A549 (cell line): ENCODE measurements around the gene ETV1. TPM values are rescaled to one million over a fixed set of nuclear protein-coding genes. Genes with fewer than 3 reads are reported as not detected.

Experiments used
- ATAC-seq, 2 experiments: fragments of 200-7000 bp in 1 of 2; fragments of >200 bp in 1 of 2; cut with Nextera tagmentation in 1 of 2; cut with Tn5 transposase in 1 of 2; 3 replicates each; pipeline versions ENCODE4 v1.8.0 to v1.9.1; 2018 to 2020; ENCODE audit warnings: mild to moderate bottlenecking in 1 of 2, moderate library complexity in 1 of 2
- CTCF ChIA-PET: fragments of 300-600 bp; sonication (Branson Sonifier 250); formaldehyde crosslinking; extraction: SDS; loops from one replicate; lab custom pipeline; 2021; ENCODE audit warnings: antibody characterized with exemption, inconsistent platforms; lab: Yijun Ruan, JAX
- POLR2A ChIA-PET: fragments of 350-600 bp; formaldehyde crosslinking; extraction: SDS; loops from one replicate; lab custom pipeline; 2021; ENCODE audit warnings: antibody characterized with exemption, inconsistent platforms; lab: Yijun Ruan, JAX
- DNase-seq, 2 experiments: peaks; one replicate each; pipeline versions ENCODE4 v3.0.0 to v3.0.0-alpha.2; 2011 to 2016; ENCODE audit warnings: low read depth in 1 of 2, low spot score in 1 of 2
- FAIRE-seq: peaks from 2 replicates; lab custom pipeline; 2011; peaks lifted over from hg19 to GRCh38; lab: Jason Lieb, UNC
- H3K27ac ChIP-seq, 2 experiments: fragments of >200 bp; sonication (Bioruptor Twin); formaldehyde crosslinking; 3 replicates each; pipeline ENCODE4 v1.5.1; 2016 to 2017
- H3K4me1 ChIP-seq: fragments of >200 bp; sonication (Bioruptor Twin); formaldehyde crosslinking; 3 replicates; pipeline ENCODE4 v1.6.1; 2016
- H3K4me2 ChIP-seq: fragments of >200 bp; sonication (Bioruptor Twin); formaldehyde crosslinking; 3 replicates; pipeline ENCODE4 v1.6.1; 2016
- H3K4me3 ChIP-seq: fragments of >200 bp; sonication (Bioruptor Twin); formaldehyde crosslinking; 3 replicates; pipeline ENCODE4 v1.5.1; 2016
- H3K9me3 ChIP-seq: fragments of >200 bp; sonication (Bioruptor Twin); formaldehyde crosslinking; 3 replicates; pipeline ENCODE4 v1.6.1; 2016
- CBX2 ChIP-seq: fragments of 200-600 bp; sonication (generic); IDR thresholded peaks from 2 replicates; pipeline ENCODE4 v1.6.1; 2016; ENCODE audit warnings: low read depth, mild to moderate bottlenecking, borderline replicate concordance
- CBX8 ChIP-seq: fragments of 200-600 bp; sonication (generic); IDR thresholded peaks from 2 replicates; pipeline ENCODE4 v1.6.1; 2016
- CHD2 ChIP-seq: fragments of 150-350 bp; IDR thresholded peaks from 2 replicates; pipeline ENCODE4 v1.6.1; 2014; ENCODE audit warnings: low read length; ENCODE audit not compliant: partially characterized antibody
- EHMT2 ChIP-seq: fragments of 200-600 bp; sonication (generic); IDR thresholded peaks from 2 replicates; pipeline ENCODE4 v1.6.1; 2016; ENCODE audit warnings: antibody characterized with exemption, low read depth, mild to moderate bottlenecking, moderate library complexity
- FOSB ChIP-seq: fragments of 250-450 bp; sonication (Bioruptor Pico); IDR thresholded peaks from 2 replicates; pipeline ENCODE4 v1.5.0; 2020; ENCODE audit warnings: mild to moderate bottlenecking, moderate library complexity
- FOSL2 ChIP-seq, 2 experiments: fragments of 450-650 bp in 1 of 2; fragments of >200 bp in 1 of 2; sonication (Bioruptor Twin) in 1 of 2; formaldehyde crosslinking; IDR thresholded peaks; 2 replicates each; pipeline versions ENCODE4 v1.5.0 to v1.6.1; 2016 to 2020; ENCODE audit warnings: mild to moderate bottlenecking in 1 of 2, moderate library complexity in 1 of 2
- HDAC2 ChIP-seq: fragments of 200-600 bp; sonication (generic); IDR thresholded peaks from 2 replicates; pipeline ENCODE4 v1.6.1; 2016
- HOXA7 ChIP-seq: fragments of 250-450 bp; sonication (Bioruptor Pico); IDR thresholded peaks from 2 replicates; pipeline ENCODE4 v1.5.0; 2020; ENCODE audit warnings: mild to moderate bottlenecking, moderate library complexity
- HOXB13 ChIP-seq: fragments of 250-450 bp; sonication (Bioruptor Pico); IDR thresholded peaks from 2 replicates; pipeline ENCODE4 v1.5.0; 2020; ENCODE audit warnings: low read depth, mild to moderate bottlenecking, moderate library complexity
- NR3C1 ChIP-seq: fragments of >200 bp; sonication (Bioruptor Twin); formaldehyde crosslinking; IDR thresholded peaks from 3 replicates; pipeline ENCODE4 v1.6.1; 2017
- PHF8 ChIP-seq: fragments of 200-600 bp; sonication (generic); IDR thresholded peaks from 2 replicates; pipeline ENCODE4 v1.6.1; 2016; ENCODE audit warnings: low read depth, mild to moderate bottlenecking, antibody characterized with exemption, moderate library complexity, borderline replicate concordance
- RAD21 ChIP-seq, 2 experiments: fragments of >200 bp in 1 of 2; sonication (Bioruptor Twin) in 1 of 2; formaldehyde crosslinking in 1 of 2; IDR thresholded peaks in 1 of 2; conservative IDR thresholded peaks in 1 of 2; 2 replicates in 1 of 2; 3 replicates in 1 of 2; pipeline ENCODE4 v1.6.1; 2012 to 2018; ENCODE audit warnings: inconsistent platforms in 1 of 2
- RARB ChIP-seq: fragments of 250-450 bp; sonication (Bioruptor Pico); IDR thresholded peaks from 2 replicates; pipeline ENCODE4 v1.8.0; 2021; ENCODE audit warnings: mild to moderate bottlenecking, moderate library complexity
- RCOR1 ChIP-seq: fragments of 150-350 bp; IDR thresholded peaks from 2 replicates; pipeline ENCODE4 v1.6.1; 2014; ENCODE audit warnings: antibody characterized with exemption, low read length, low read depth
- RFX5 ChIP-seq: fragments of 450-650 bp; IDR thresholded peaks from 2 replicates; pipeline ENCODE4 v1.7.1; 2014; ENCODE audit warnings: antibody characterized with exemption, mild to moderate bottlenecking, moderate library complexity
- RNF2 ChIP-seq: fragments of 200-600 bp; sonication (generic); IDR thresholded peaks from 2 replicates; pipeline ENCODE4 v1.6.1; 2016; ENCODE audit warnings: low read depth, mild to moderate bottlenecking, antibody characterized with exemption, moderate library complexity, borderline replicate concordance
- SREBF2 ChIP-seq: fragments of 450-650 bp; IDR thresholded peaks from 2 replicates; pipeline ENCODE4 v1.6.1; 2014; ENCODE audit warnings: mild to moderate bottlenecking, moderate library complexity
- TP53 ChIP-seq: fragments of 250-450 bp; sonication (Bioruptor Pico); IDR thresholded peaks from 2 replicates; pipeline ENCODE4 v1.5.0; 2021; ENCODE audit warnings: mild to moderate bottlenecking, moderate library complexity
- ZNF302 ChIP-seq: fragments of 250-450 bp; sonication (Bioruptor Pico); IDR thresholded peaks from 2 replicates; pipeline ENCODE4 v1.9.0; 2021; ENCODE audit warnings: inconsistent platforms, mild to moderate bottlenecking, moderate library complexity
- WGBS: methylation state at CpG from one replicate; pipeline ENCODE4 v1.1.6; 2017; ENCODE audit errors: missing lambda C conversion rate; 5-methylcytosine and 5-hydroxymethylcytosine counted together
- polyA plus RNA-seq, 4 experiments: library from polyadenylated mRNA; depleted of rRNA in 3 of 4; stranded (reverse); fragments of >200 nt; fragmentation: RNase III in 1 of 4; extraction: RNeasy Plus Mini Kit Qiagen cat#74134 plus additional on column Dnase treatment in 1 of 4; gene quantifications; 2 replicates in 3 of 4; 3 replicates in 1 of 4; pipeline ENCODE4 v1.2.3, GENCODE V29; 2011 to 2017
- TF ChIP-seq, protein P1 (sequence below): fragments of 450-650 bp; IDR thresholded peaks from 2 replicates; pipeline ENCODE4 v1.6.1; 2014; ENCODE audit warnings: antibody characterized with exemption
- TF ChIP-seq, protein P2 (sequence below): fragments of 150-350 bp; IDR thresholded peaks from 2 replicates; pipeline ENCODE4 v1.6.1; 2014; ENCODE audit warnings: low read depth, mild to moderate bottlenecking, low read length
- TF ChIP-seq, protein P3 (sequence below): IDR thresholded peaks from 2 replicates; pipeline ENCODE4 v1.6.1; 2012; ENCODE audit warnings: low read depth, borderline replicate concordance
- TF ChIP-seq, protein P4 (sequence below): IDR thresholded peaks from 2 replicates; pipeline ENCODE4 v1.6.1; 2012
- TF ChIP-seq, protein P5 (sequence below): fragments of 250-450 bp; sonication (Bioruptor Pico); IDR thresholded peaks from 2 replicates; pipeline ENCODE4 v1.5.0; 2020; ENCODE audit warnings: low read depth, mild to moderate bottlenecking, moderate library complexity
- TF ChIP-seq, protein P6 (sequence below): IDR thresholded peaks from 2 replicates; pipeline ENCODE4 v1.6.1; 2012

Gene ETV1
- polyA plus RNA-seq, 2 of the 4 experiments (the other 2 are of a cell fraction) = 1.3 to 6.2 TPM

DNA sequence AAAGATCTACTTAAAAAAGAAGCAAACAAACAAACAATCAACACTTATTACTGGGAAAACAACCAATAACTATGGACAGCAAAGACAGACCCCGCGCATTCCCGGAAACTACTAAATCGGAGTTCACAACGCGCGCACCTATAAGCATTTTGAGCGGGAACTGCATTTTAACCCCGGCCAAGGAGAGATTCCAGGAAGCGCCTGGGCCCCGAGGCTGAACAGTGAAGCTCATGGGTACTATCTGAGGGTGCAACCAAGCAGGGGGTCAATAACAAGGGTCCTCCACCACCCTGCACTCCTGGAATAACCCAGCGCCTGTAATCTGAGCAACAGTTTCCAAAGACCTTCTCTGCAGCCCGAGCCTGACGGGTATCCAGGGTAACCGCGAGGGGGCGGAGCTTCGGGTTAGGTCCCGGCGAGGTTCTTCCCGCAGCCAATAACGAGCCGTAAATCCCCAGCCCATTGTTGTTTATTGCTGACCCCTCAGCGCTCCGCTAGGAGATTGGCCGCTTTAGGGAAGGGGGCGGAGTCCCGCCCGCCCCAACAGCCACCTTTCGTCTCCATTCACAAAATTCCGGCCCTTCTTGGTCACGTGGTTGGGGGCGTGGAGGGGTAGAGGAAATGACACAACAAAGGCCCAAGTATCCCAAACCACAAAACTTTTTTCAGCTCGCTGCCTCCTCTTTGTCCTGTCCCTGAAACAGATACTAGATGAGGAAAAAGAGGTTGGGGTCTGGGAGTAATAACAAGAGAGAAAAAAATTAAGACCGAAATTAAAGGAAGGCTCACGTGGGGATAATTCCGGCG lies 1.7 kb upstream of the ETV1 start:
- Histone ChIP-seq H3K27ac (peak overlapping the region; percentile 49 to 63), H3K4me2 (peak overlapping the region; percentile 92), H3K4me1 (no peaks in the 10 kb centered on the region), H3K4me3 (peak overlapping the region; percentile 61), H3K9me3 (no peaks in the 10 kb centered on the region)
- TF ChIP-seq SREBF2 = no peak
- no peak for TF ChIP-seq RARB (CRISPR knock-in tag)
- no peak for TF ChIP-seq CBX2
- no peak for TF ChIP-seq FOSL2 (IDR thresholded peaks at IDR 0.05)
- no peak for TF ChIP-seq FOSL2 (CRISPR knock-in tag; IDR thresholded peaks at IDR 0.05)
- TF ChIP-seq CHD2 = no peak
- TF ChIP-seq RAD21 (conservative IDR thresholded peaks at IDR 0.05 in 1 of 2, IDR thresholded peaks at IDR 0.05 in 1 of 2) = no peak
- no peak for TF ChIP-seq NR3C1
- TF ChIP-seq, protein P1, sequence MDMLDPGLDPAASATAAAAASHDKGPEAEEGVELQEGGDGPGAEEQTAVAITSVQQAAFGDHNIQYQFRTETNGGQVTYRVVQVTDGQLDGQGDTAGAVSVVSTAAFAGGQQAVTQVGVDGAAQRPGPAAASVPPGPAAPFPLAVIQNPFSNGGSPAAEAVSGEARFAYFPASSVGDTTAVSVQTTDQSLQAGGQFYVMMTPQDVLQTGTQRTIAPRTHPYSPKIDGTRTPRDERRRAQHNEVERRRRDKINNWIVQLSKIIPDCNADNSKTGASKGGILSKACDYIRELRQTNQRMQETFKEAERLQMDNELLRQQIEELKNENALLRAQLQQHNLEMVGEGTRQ = peak; percentile 92
- no peak for TF ChIP-seq CBX8
- no peak for TF ChIP-seq HOXA7
- TF ChIP-seq FOSB (CRISPR knock-in tag) = no peak
- peak; percentile 41; the same call in 1 of the 2 replicates for TF ChIP-seq PHF8
- TF ChIP-seq, protein P2, sequence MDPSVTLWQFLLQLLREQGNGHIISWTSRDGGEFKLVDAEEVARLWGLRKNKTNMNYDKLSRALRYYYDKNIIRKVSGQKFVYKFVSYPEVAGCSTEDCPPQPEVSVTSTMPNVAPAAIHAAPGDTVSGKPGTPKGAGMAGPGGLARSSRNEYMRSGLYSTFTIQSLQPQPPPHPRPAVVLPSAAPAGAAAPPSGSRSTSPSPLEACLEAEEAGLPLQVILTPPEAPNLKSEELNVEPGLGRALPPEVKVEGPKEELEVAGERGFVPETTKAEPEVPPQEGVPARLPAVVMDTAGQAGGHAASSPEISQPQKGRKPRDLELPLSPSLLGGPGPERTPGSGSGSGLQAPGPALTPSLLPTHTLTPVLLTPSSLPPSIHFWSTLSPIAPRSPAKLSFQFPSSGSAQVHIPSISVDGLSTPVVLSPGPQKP = no peak
- TF ChIP-seq, protein P3, sequence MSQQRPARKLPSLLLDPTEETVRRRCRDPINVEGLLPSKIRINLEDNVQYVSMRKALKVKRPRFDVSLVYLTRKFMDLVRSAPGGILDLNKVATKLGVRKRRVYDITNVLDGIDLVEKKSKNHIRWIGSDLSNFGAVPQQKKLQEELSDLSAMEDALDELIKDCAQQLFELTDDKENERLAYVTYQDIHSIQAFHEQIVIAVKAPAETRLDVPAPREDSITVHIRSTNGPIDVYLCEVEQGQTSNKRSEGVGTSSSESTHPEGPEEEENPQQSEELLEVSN = peak; percentile 88
- TF ChIP-seq, protein P4, sequence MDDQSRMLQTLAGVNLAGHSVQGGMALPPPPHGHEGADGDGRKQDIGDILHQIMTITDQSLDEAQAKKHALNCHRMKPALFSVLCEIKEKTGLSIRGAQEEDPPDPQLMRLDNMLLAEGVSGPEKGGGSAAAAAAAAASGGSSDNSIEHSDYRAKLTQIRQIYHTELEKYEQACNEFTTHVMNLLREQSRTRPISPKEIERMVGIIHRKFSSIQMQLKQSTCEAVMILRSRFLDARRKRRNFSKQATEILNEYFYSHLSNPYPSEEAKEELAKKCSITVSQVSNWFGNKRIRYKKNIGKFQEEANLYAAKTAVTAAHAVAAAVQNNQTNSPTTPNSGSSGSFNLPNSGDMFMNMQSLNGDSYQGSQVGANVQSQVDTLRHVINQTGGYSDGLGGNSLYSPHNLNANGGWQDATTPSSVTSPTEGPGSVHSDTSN = no peak
- no peak for TF ChIP-seq TP53 (CRISPR knock-in tag)
- TF ChIP-seq HDAC2 = no peak
- TF ChIP-seq, protein P5, sequence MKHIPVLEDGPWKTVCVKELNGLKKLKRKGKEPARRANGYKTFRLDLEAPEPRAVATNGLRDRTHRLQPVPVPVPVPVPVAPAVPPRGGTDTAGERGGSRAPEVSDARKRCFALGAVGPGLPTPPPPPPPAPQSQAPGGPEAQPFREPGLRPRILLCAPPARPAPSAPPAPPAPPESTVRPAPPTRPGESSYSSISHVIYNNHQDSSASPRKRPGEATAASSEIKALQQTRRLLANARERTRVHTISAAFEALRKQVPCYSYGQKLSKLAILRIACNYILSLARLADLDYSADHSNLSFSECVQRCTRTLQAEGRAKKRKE (CRISPR knock-in tag) = 0 out of 2 replicates have a peak, but pooled peaks have one; percentile 14
- no peak for TF ChIP-seq ZNF302 (CRISPR knock-in tag)
- TF ChIP-seq HOXB13 (CRISPR knock-in tag) = 0 out of 2 replicates have a peak, but pooled peaks have one; percentile 39
- no peak for TF ChIP-seq RCOR1
- no peak for TF ChIP-seq RNF2
- TF ChIP-seq RFX5 = 0 out of 2 replicates have a peak, but pooled peaks have one; percentile 24
- no peak for TF ChIP-seq EHMT2
- TF ChIP-seq, protein P6, sequence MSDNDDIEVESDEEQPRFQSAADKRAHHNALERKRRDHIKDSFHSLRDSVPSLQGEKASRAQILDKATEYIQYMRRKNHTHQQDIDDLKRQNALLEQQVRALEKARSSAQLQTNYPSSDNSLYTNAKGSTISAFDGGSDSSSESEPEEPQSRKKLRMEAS = peak; percentile 67; the same call in 1 of the 2 replicates
- ChIA-PET POLR2A (interaction anchor here (1.3 kb wide), 1 partner anchor 10 kb away, joined by 7 read pairs; no protein-coding TSS in a partner anchor), CTCF (interaction anchor here (1.5 kb wide), 1 partner anchor 13 kb away, joined by 3 read pairs; no protein-coding TSS in a partner anchor)
- WGBS = 4% methylated on average over 38 of the region's 38 CpGs
- DNase-seq (peak; percentile 87 to 93), ATAC-seq (peak; percentile 87 to 91), FAIRE-seq (peak; percentile 84)
